ENCODE data around the gene PERM1.

- TF ChIP-seq SMAD4 (CRISPR knock-in tag; IDR thresholded peaks at IDR 0.05) (no peak), AFF4 (CRISPR knock-in tag; IDR thresholded peaks at IDR 0.05; ENCODE audit: borderline replicate concordance) (no peak), JUN (CRISPR knock-in tag; IDR thresholded peaks at IDR 0.05) (no peak), CTCF (IDR thresholded peaks at IDR 0.05) (no peak), MLX (CRISPR knock-in tag; IDR thresholded peaks at IDR 0.05) (no peak), ARID4B (CRISPR knock-in tag; IDR thresholded peaks at IDR 0.05; ENCODE audit: borderline replicate concordance) (no peak), CREB1 (CRISPR knock-in tag; IDR thresholded peaks at IDR 0.05) (no peak)
- TF ChIP-seq, protein P1, sequence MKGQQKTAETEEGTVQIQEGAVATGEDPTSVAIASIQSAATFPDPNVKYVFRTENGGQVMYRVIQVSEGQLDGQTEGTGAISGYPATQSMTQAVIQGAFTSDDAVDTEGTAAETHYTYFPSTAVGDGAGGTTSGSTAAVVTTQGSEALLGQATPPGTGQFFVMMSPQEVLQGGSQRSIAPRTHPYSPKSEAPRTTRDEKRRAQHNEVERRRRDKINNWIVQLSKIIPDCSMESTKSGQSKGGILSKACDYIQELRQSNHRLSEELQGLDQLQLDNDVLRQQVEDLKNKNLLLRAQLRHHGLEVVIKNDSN (CRISPR knock-in tag; IDR thresholded peaks at IDR 0.05), result no peak
- TF ChIP-seq, protein P2, sequence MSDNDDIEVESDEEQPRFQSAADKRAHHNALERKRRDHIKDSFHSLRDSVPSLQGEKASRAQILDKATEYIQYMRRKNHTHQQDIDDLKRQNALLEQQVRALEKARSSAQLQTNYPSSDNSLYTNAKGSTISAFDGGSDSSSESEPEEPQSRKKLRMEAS (CRISPR knock-in tag; IDR thresholded peaks at IDR 0.05), result no peak
- TF ChIP-seq, protein P3, sequence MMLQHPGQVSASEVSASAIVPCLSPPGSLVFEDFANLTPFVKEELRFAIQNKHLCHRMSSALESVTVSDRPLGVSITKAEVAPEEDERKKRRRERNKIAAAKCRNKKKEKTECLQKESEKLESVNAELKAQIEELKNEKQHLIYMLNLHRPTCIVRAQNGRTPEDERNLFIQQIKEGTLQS (CRISPR knock-in tag; conservative IDR thresholded peaks at IDR 0.05), result no peak
These were observed 23.9 kb upstream of the PERM1 start for GRCh38 chr1:1005774-1006304.

Data from WTC11 (cell line).